Measurements from ENCODE around the gene THEM4. TPM values are rescaled to one million over a fixed set of nuclear protein-coding genes. Genes with fewer than 3 reads are reported as not detected.
"Not testable (repeated sequence)": the region's sequence is repeated elsewhere in the genome, so short reads cannot be mapped to it uniquely, and the experiment has no call there.

The THEM4 gene
- total RNA-seq, 1 donor from 2014 or later = 12.3 TPM

DNA sequence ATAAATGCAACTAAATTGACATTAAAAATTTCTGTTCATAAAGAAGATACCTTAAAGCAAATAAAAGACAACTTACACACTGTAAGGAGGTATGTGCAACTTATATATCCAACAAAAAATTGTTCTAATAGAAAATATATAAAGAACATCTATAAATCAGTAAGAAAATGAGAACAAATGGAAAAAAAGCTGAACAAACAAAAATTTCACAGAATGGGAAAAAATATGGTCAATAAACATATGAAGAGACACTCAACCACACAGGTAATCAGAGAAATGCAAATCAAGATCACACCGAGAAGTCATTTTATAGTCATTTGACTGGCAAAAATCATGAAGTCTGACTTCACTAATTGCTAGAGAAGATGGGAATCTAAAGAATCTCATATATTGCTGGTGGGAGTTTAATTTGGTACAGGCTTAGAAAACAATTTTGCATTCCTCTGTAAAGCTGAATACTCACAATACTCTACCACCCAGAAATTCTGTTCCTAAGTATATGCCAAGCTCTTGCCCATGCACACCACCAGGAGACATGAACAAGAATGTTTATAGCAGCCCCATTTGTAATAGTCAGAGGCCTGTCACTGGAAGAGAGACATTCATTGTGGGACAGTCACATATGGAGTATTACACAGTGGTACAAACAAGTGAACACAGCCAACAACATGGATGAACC, 33.8 kb downstream of the THEM4 start:
- Mint-ChIP-seq H3K36me3 (ENCODE audit: unreplicated experiment) (peaks cover 18% of the 10 kb centered on the region), H3K9me3 (ENCODE audit: unreplicated experiment) (no peaks in the 10 kb centered on the region), H3K27me3 (ENCODE audit: unreplicated experiment) (no peaks in the 10 kb centered on the region), H3K4me3 (ENCODE audit: unreplicated experiment) (no peak overlapping the region), H3K27ac (ENCODE audit: unreplicated experiment) (no peak overlapping the region), H3K4me1 (ENCODE audit: unreplicated experiment) (no peaks in the 10 kb centered on the region)
- TF ChIP-seq, protein P1, sequence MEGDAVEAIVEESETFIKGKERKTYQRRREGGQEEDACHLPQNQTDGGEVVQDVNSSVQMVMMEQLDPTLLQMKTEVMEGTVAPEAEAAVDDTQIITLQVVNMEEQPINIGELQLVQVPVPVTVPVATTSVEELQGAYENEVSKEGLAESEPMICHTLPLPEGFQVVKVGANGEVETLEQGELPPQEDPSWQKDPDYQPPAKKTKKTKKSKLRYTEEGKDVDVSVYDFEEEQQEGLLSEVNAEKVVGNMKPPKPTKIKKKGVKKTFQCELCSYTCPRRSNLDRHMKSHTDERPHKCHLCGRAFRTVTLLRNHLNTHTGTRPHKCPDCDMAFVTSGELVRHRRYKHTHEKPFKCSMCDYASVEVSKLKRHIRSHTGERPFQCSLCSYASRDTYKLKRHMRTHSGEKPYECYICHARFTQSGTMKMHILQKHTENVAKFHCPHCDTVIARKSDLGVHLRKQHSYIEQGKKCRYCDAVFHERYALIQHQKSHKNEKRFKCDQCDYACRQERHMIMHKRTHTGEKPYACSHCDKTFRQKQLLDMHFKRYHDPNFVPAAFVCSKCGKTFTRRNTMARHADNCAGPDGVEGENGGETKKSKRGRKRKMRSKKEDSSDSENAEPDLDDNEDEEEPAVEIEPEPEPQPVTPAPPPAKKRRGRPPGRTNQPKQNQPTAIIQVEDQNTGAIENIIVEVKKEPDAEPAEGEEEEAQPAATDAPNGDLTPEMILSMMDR (IDR thresholded peaks at IDR 0.05) = no peak
- no peak for DNase-seq (ENCODE audit: extremely low spot score, unreplicated experiment)

DNA sequence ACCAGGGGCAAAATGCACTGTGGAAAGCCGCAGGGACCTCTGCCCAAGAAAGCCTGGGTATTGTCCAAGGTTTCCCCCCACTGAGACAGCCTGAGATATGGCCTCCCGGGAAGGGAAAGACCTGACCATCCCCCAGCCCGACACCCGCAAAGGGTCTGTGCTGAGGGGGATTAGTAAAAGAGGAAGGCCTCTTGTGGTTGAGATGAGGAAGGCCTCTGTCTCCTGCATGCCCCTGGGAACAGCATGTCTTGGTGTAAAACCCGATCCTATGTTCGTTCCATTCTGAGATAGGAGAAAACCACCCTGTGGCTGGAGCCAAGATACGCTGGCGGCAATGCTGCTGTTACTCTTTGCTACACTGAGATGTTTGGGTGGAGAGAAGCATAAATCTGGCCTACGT, 36.5 kb downstream of the THEM4 start:
- not testable (repeated sequence) for H3K9me3 Mint-ChIP-seq (ENCODE audit: unreplicated experiment); DNase-seq (ENCODE audit: extremely low spot score, unreplicated experiment); H3K27me3 Mint-ChIP-seq (ENCODE audit: unreplicated experiment); H3K4me3 Mint-ChIP-seq (ENCODE audit: unreplicated experiment); H3K27ac Mint-ChIP-seq (ENCODE audit: unreplicated experiment); H3K4me1 Mint-ChIP-seq (ENCODE audit: unreplicated experiment)
- H3K36me3 Mint-ChIP-seq (ENCODE audit: unreplicated experiment) = peaks cover 14% of the 10 kb centered on the region

DNA sequence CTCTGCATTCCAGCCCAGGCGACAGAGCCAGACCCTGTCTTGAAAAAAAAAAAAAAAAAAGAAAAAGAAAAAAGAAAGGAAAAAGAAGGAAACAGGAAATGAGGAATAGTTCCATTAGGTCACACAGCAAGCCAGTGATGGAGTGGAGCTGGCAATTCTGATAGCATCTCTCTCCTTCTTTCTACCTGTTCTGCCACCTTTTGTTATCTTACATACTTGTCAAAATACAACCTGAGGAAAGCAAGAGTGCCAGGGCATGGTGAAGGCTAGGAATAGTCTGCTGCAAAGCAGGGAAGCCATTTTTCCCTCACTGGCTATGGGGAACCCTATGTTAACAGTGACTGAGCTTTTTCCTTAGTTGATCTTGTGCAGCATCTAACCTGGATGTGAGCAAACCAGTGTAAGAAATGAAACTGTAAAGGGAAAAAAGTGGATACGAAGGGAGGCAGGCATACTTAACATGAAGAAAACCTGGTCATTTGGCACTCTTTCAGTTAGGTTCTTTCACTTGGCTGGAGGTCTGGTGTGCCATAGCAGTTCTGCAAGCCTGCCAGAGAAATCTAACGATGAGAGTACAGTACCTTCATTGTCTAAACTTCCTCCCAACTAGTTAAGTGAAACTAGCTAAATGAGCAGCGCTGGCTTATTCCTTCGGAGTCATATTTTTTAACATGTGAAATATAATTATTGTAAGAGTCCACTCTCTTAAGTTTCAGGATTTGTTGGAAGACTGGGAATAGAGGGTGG, 37.9 kb downstream of the THEM4 start:
- Mint-ChIP-seq H3K4me3 (ENCODE audit: unreplicated experiment) (no peak overlapping the region), H3K27ac (ENCODE audit: unreplicated experiment) (no peak overlapping the region), H3K36me3 (ENCODE audit: unreplicated experiment) (peaks cover 14% of the 10 kb centered on the region), H3K27me3 (ENCODE audit: unreplicated experiment) (no peaks in the 10 kb centered on the region), H3K9me3 (ENCODE audit: unreplicated experiment) (no peaks in the 10 kb centered on the region), H3K4me1 (ENCODE audit: unreplicated experiment) (peaks cover 3% of the 10 kb centered on the region)
- TF ChIP-seq, protein P1 (IDR thresholded peaks at IDR 0.05) = no peak
- DNase-seq (ENCODE audit: extremely low spot score, unreplicated experiment) = no peak

DNA sequence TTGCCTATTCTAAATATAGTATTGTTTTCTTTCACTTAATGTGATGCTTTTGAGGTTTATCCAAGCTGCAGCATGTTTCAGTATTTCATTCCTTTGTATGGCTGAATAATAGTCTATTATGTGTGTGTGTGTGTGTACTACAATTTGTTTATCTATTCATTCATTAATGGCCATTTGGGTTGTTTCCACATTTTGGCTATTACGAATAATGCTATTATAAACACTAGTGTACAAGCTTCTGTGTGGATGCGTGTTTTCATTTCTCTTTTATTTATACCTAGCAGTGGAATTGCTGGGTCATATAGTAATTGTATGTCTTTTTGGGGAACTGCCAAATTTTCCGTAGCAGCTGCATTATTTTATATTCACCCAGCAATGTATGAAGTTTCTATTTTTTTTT, 40.8 kb downstream of the THEM4 start:
- H3K4me1 Mint-ChIP-seq (ENCODE audit: unreplicated experiment) = peaks cover 3% of the 10 kb centered on the region
- no peak overlapping the region for H3K4me3 Mint-ChIP-seq (ENCODE audit: unreplicated experiment)
- H3K27ac Mint-ChIP-seq (ENCODE audit: unreplicated experiment) = no peak overlapping the region
- H3K9me3 Mint-ChIP-seq (ENCODE audit: unreplicated experiment) = no peaks in the 10 kb centered on the region
- H3K36me3 Mint-ChIP-seq (ENCODE audit: unreplicated experiment) = peaks cover 4% of the 10 kb centered on the region
- TF ChIP-seq, protein P1 (IDR thresholded peaks at IDR 0.05) = no peak
- DNase-seq (ENCODE audit: extremely low spot score, unreplicated experiment) = no peak
- H3K27me3 Mint-ChIP-seq (ENCODE audit: unreplicated experiment) = peaks cover 8% of the 10 kb centered on the region

DNA sequence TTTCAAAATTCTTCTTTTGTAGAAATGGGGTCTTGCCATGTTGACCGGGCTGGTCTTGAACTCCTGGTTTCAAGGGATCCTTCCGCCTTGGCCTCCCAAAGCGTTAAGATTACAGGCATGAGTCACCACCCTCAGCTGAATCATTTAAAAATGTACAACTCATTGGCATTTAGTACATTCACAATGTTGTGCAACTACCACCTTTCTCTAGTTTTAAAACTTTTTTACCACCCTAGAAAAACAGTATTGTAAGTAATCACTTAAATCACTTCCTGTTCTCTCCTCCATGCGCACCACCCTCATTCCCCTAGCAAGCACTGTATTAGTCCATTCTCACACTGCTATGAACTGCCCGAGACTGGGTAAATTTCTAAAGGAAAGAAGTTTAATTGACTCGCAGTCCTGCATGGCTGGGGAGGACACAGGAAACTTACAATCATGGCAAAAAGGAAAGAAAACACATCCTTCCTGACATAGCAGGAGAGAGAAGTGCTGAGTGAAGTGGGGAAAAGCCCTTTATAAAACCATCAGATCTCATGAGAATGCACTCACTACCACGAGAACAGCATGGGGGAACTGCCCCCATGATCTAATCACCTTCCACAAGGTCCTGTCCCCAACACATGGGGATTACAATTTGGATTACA, 41.4 kb downstream of the THEM4 start:
- Mint-ChIP-seq H3K4me1 (ENCODE audit: unreplicated experiment) (peaks cover 3% of the 10 kb centered on the region), H3K27ac (ENCODE audit: unreplicated experiment) (no peak overlapping the region), H3K36me3 (ENCODE audit: unreplicated experiment) (no peaks in the 10 kb centered on the region), H3K27me3 (ENCODE audit: unreplicated experiment) (peaks cover 12% of the 10 kb centered on the region), H3K4me3 (ENCODE audit: unreplicated experiment) (no peak overlapping the region), H3K9me3 (ENCODE audit: unreplicated experiment) (no peaks in the 10 kb centered on the region)
- DNase-seq (ENCODE audit: extremely low spot score, unreplicated experiment) = no peak
- TF ChIP-seq, protein P1 (IDR thresholded peaks at IDR 0.05) = no peak

Measured in osteocyte (in vitro differentiated cells).